PC-3 (cell line): ENCODE measurements around the gene CERK. TPM values are rescaled to one million over a fixed set of nuclear protein-coding genes. Genes with fewer than 3 reads are reported as not detected.

Experiments used
- ATAC-seq: fragments of 200-7000 bp; cut with Tn5 transposase; 2 replicates; pipeline ENCODE4 v1.9.1; 2020; ENCODE audit warnings: mild to moderate bottlenecking, moderate library complexity
- BruUV-seq: library from RNA; stranded (reverse); fragments of 400-500 nt; replicated peaks from 2 replicates; lab custom pipeline; 2021; lab: Mats Ljungman, UMichigan
- CTCF ChIA-PET: fragments of 300-600 bp; sonication (Branson Sonifier 250); formaldehyde crosslinking; loops from one replicate; lab custom pipeline; 2022; ENCODE audit warnings: antibody characterized with exemption; lab: Charles Lee
- POLR2A ChIA-PET: fragments of 300-600 bp; sonication (Branson Sonifier 250); formaldehyde crosslinking; loops from one replicate; lab custom pipeline; 2022; ENCODE audit warnings: antibody characterized with exemption; ENCODE audit not compliant: unreplicated experiment; lab: Charles Lee
- DNase-seq: peaks from one replicate; pipeline ENCODE4 v3.0.0-alpha.2; 2015
- H2AFZ ChIP-seq: fragments of 300-600 bp; sonication (generic); 2 replicates; pipeline ENCODE4 v1.6.0; 2016; ENCODE audit warnings: antibody characterized with exemption, low read length
- H3F3A ChIP-seq: fragments of 300-600 bp; sonication (generic); one replicate; pipeline ENCODE4 v1.6.0; 2017; ENCODE audit warnings: antibody characterized with exemption, low read length, control low read depth, mild to moderate bottlenecking; ENCODE audit not compliant: unreplicated experiment
- H3K27ac ChIP-seq: fragments of 300-600 bp; sonication (generic); 2 replicates; pipeline ENCODE4 v1.5.1; 2016; ENCODE audit warnings: mild to moderate bottlenecking, low read length
- H3K27me3 ChIP-seq: fragments of 300-600 bp; sonication (generic); 2 replicates; pipeline ENCODE4 v1.6.1; 2016; ENCODE audit warnings: low read length, mixed read lengths
- H3K36me3 ChIP-seq: fragments of 300-600 bp; sonication (generic); 2 replicates; pipeline ENCODE4 v1.6.1; 2016; ENCODE audit warnings: low read depth, mixed run types, low read length, mixed read lengths
- H3K4me1 ChIP-seq: fragments of 300-600 bp; sonication (generic); 2 replicates; pipeline ENCODE4 v1.5.1; 2016; ENCODE audit warnings: low read length; ENCODE audit not compliant: insufficient read depth
- H3K4me2 ChIP-seq: fragments of 300-600 bp; sonication (generic); 2 replicates; pipeline ENCODE4 v1.6.0; 2016; ENCODE audit warnings: low read length
- H3K4me3 ChIP-seq: fragments of 300-600 bp; sonication (generic); 2 replicates; pipeline ENCODE4 v1.5.1; 2016; ENCODE audit warnings: mild to moderate bottlenecking, low read length, mixed read lengths
- H3K79me2 ChIP-seq: fragments of 300-600 bp; sonication (generic); 2 replicates; pipeline ENCODE4 v1.6.1; 2017; ENCODE audit warnings: low read length, mixed read lengths
- H3K9ac ChIP-seq: fragments of 300-600 bp; sonication (generic); 2 replicates; pipeline ENCODE4 v1.6.0; 2016; ENCODE audit warnings: mild to moderate bottlenecking, low read length
- H3K9me2 ChIP-seq: fragments of 300-600 bp; sonication (generic); replicated peaks from 2 replicates; pipeline ENCODE4 v1.6.1; 2016; ENCODE audit warnings: mixed run types, low read length, mixed read lengths
- H3K9me3 ChIP-seq: fragments of 300-600 bp; sonication (generic); 2 replicates; pipeline ENCODE4 v1.6.1; 2016; ENCODE audit warnings: low read length, mixed read lengths
- H4K20me1 ChIP-seq: fragments of 300-600 bp; sonication (generic); 2 replicates; pipeline ENCODE4 v1.6.1; 2016; ENCODE audit warnings: low read length, mixed read lengths
- EZH2 ChIP-seq: fragments of 300-600 bp; sonication (generic); IDR thresholded peaks from one replicate; pipeline ENCODE4 v1.6.1; 2017; ENCODE audit warnings: antibody characterized with exemption, mild to moderate bottlenecking, low read length; ENCODE audit not compliant: unreplicated experiment
- EZH2phosphoT487 ChIP-seq: fragments of 300-600 bp; sonication (generic); IDR thresholded peaks from 2 replicates; pipeline ENCODE4 v1.6.1; 2018; ENCODE audit warnings: mild to moderate bottlenecking, antibody characterized with exemption, low read length, borderline replicate concordance
- intact Hi-C: fragments of 100-400 bp; cut with micrococcal nuclease; formaldehyde crosslinking; loops from 2 replicates; pipeline ENCODE4 v1.9.0; 2023
- total RNA-seq: library from RNA; depleted of rRNA; stranded (reverse); fragments of >200 nt; gene quantifications from 2 replicates; pipeline ENCODE4 v1.2.3, GENCODE V29; 2014
- TF ChIP-seq, protein P1 (sequence below): fragments of 300-600 bp; sonication (generic); conservative IDR thresholded peaks from 2 replicates; pipeline ENCODE4 v1.5.1; 2017; ENCODE audit warnings: antibody characterized with exemption, low read depth, mild to moderate bottlenecking, low read length

Gene CERK
- total RNA-seq, 1 experiment from 2014 or later = 21.6 TPM

GRCh38 chr22:46770151-46770641, 32.1 kb upstream of the CERK start:
- H3K9me3 ChIP-seq = no peaks in the 10 kb centered on the region
- ATAC-seq (no peak), DNase-seq (no peak)
- H4K20me1 ChIP-seq = no peaks in the 10 kb centered on the region
- H3K4me1 ChIP-seq = peaks cover 16% of the 10 kb centered on the region
- ChIA-PET CTCF (interaction anchor here (0.6 kb wide), 1 partner anchor 47 kb away, joined by 3 read pairs; no protein-coding TSS in a partner anchor), POLR2A (no interaction called here)
- BruUV-seq = no TSS peak
- no peak overlapping the region for H3K9ac ChIP-seq
- no peaks in the 10 kb centered on the region for H3K9me2 ChIP-seq
- no peaks in the 10 kb centered on the region for H3K27me3 ChIP-seq
- H3K4me2 ChIP-seq = no peak overlapping the region
- TF ChIP-seq EZH2phosphoT487 (no peak), EZH2 (no peak)
- TF ChIP-seq, protein P1, sequence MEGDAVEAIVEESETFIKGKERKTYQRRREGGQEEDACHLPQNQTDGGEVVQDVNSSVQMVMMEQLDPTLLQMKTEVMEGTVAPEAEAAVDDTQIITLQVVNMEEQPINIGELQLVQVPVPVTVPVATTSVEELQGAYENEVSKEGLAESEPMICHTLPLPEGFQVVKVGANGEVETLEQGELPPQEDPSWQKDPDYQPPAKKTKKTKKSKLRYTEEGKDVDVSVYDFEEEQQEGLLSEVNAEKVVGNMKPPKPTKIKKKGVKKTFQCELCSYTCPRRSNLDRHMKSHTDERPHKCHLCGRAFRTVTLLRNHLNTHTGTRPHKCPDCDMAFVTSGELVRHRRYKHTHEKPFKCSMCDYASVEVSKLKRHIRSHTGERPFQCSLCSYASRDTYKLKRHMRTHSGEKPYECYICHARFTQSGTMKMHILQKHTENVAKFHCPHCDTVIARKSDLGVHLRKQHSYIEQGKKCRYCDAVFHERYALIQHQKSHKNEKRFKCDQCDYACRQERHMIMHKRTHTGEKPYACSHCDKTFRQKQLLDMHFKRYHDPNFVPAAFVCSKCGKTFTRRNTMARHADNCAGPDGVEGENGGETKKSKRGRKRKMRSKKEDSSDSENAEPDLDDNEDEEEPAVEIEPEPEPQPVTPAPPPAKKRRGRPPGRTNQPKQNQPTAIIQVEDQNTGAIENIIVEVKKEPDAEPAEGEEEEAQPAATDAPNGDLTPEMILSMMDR = no peak
- H3K79me2 ChIP-seq = peaks cover 56% of the 10 kb centered on the region
- no peaks in the 10 kb centered on the region for H3F3A ChIP-seq
- no peak overlapping the region for H3K27ac ChIP-seq
- H3K4me3 ChIP-seq = no peak overlapping the region
- H2AFZ ChIP-seq = no peak overlapping the region
- intact Hi-C loops = no loop called here
- H3K36me3 ChIP-seq = no peaks in the 10 kb centered on the region

GRCh38 chr22:46769706-46770105, 31.7 kb upstream of the CERK start:
- intact Hi-C loops = loop anchor here (10.0 kb wide), 1 partner anchor 205 kb away; no protein-coding TSS in a partner anchor
- ChIA-PET POLR2A (no interaction called here), CTCF (interaction anchor here (0.6 kb wide), 2 partner anchors 21 to 47 kb away, joined by 3 to 5 read pairs; no protein-coding TSS in a partner anchor)
- Histone ChIP-seq H3K4me3 (no peak overlapping the region), H3K27ac (no peak overlapping the region), H3K9me3 (no peaks in the 10 kb centered on the region), H4K20me1 (no peaks in the 10 kb centered on the region), H3K4me2 (no peak overlapping the region), H3F3A (no peaks in the 10 kb centered on the region), H3K79me2 (peaks cover 56% of the 10 kb centered on the region), H3K9ac (no peak overlapping the region), H3K27me3 (no peaks in the 10 kb centered on the region), H3K36me3 (no peaks in the 10 kb centered on the region), H3K4me1 (peaks cover 13% of the 10 kb centered on the region), H2AFZ (no peak overlapping the region), H3K9me2 (no peaks in the 10 kb centered on the region)
- TF ChIP-seq EZH2 (no peak), EZH2phosphoT487 (no peak)
- TF ChIP-seq, protein P1 = no peak
- DNase-seq (no peak), ATAC-seq (no peak)
- BruUV-seq = no TSS peak

DNA sequence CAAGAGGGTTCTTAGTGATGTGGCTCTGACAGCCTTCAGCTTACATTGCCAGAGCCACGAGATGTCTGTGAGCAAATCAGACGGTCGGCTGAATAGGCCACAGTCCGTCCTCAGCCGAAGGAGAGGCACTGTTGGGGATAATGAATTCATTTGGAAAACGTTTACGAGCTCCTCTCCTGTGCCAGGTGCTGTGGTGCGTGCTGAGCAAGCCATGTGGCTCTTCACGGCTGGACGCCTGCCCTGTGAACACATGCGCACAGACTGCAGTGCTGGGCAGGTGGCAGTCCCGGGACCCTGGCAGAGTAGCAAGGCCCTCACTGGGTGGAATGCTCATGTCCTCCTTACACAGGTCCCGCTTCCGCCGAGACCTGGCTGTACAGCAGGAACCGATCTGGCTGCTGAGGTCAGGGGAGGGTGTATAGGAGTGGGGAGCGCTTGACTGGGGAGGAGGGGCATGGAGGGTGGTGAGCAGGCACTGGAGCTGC, 31.2 kb upstream of the CERK start:
- Histone ChIP-seq H3K9me3 (no peaks in the 10 kb centered on the region), H3K9ac (no peak overlapping the region), H3K36me3 (no peaks in the 10 kb centered on the region), H3K9me2 (no peaks in the 10 kb centered on the region), H3K79me2 (peaks cover 56% of the 10 kb centered on the region), H2AFZ (no peak overlapping the region), H3K4me3 (no peak overlapping the region), H4K20me1 (no peaks in the 10 kb centered on the region), H3K4me2 (no peak overlapping the region), H3K27ac (no peak overlapping the region), H3K27me3 (no peaks in the 10 kb centered on the region), H3K4me1 (peaks cover 10% of the 10 kb centered on the region), H3F3A (no peaks in the 10 kb centered on the region)
- intact Hi-C loops = loop anchor here (10.0 kb wide), 1 partner anchor 204 kb away; no protein-coding TSS in a partner anchor
- TF ChIP-seq EZH2 (no peak), EZH2phosphoT487 (no peak)
- TF ChIP-seq, protein P1 = no peak
- ATAC-seq (no peak), DNase-seq (no peak)
- POLR2A ChIA-PET = no interaction called here
- CTCF ChIA-PET = interaction anchor here (0.6 kb wide), 1 partner anchor 22 kb away, joined by 5 read pairs; no protein-coding TSS in a partner anchor
- no TSS peak for BruUV-seq
